NCI-H1105 (cell line): ENCODE data around the gene PTGES3L.
A peak's percentile ranks its signal among the peaks of the same experiment; 100 is the strongest.
"Not testable (repeated sequence)": the region's sequence is repeated elsewhere in the genome, so short reads cannot be mapped to it uniquely, and the experiment has no call there.

ENCODE experiments used
- DNase-seq: peaks from one replicate; lab custom pipeline; 2025; lab: John Stamatoyannopoulos, UW

The PTGES3L gene

GRCh38 chr17:42919522-42920077 is 60.3 kb downstream of the PTGES3L start:
- not testable (repeated sequence) for DNase-seq

DNA sequence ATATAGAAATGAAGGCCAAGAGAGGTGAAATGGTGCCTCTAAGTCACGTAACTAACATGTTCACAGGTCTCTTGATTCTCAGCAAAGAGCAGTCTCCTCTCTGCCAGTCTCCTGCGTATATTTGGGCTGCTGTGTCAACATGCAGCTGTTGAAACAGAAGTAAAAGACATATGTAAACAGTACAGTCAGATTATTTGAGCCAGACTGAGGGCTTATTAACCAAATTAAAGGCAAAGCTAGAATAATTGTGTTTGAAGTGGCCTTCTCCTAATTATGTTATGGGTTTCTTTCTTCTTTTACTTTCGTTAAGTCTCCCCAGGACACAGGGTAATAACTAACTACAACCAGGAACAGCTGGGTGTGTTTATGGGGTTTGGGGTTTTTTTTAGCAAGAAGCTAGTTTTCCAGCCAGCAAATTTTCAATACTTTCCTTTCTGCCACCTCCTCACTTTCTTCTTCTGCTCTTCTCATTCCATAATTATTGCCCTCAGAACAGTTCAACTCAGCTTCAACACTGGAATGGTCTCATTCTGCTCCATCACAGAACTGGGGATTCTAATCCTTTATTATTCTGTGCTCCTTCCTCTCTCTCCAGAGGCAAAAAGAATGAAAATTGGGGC is 60.9 kb downstream of the PTGES3L start:
- peak; percentile 51 for DNase-seq
